HG03066 (cell line): ENCODE results near the gene FAM163B.
"Not testable (repeated sequence)": the region's sequence is repeated elsewhere in the genome, so short reads cannot be mapped to it uniquely, and the experiment has no call there.

Experiments used
- ATAC-seq: cut with Tn5 transposase; IDR thresholded peaks from one replicate; pipeline ENCODE4 v1.9.1; 2021; ENCODE audit warnings: low read depth; ENCODE audit not compliant: unreplicated experiment

Gene FAM163B

GRCh38 chr9:133640580-133641395 lies 31.6 kb upstream of the FAM163B start:
- ATAC-seq = no peak

GRCh38 chr9:133640160-133640559 lies 31.0 kb upstream of the FAM163B start:
- no peak for ATAC-seq

GRCh38 chr9:133639613-133640012 lies 30.4 kb upstream of the FAM163B start:
- no peak for ATAC-seq

- ATAC-seq = no peak
Measured at GRCh38 chr9:133638711-133639110, 29.5 kb upstream of the FAM163B start.

- no peak for ATAC-seq
Measured at GRCh38 chr9:133638076-133638475, 28.9 kb upstream of the FAM163B start.

GRCh38 chr9:133637451-133638055 lies 28.4 kb upstream of the FAM163B start:
- no peak for ATAC-seq

- no peak for ATAC-seq
Measured at GRCh38 chr9:133636902-133637301, 27.7 kb upstream of the FAM163B start.

GRCh38 chr9:133635533-133636531 lies 26.6 kb upstream of the FAM163B start, which contains the start of gene DBH:
TSS of gene DBH (plus strand) at chr9:133636363. CDS start at chr9:133636372, 9 bp downstream.
- ATAC-seq = no peak

- ATAC-seq = no peak
Measured at GRCh38 chr9:133635098-133635497, 25.9 kb upstream of the FAM163B start.

GRCh38 chr9:133634081-133634691 lies 25.0 kb upstream of the FAM163B start:
- ATAC-seq = no peak

- ATAC-seq = no peak
Measured at GRCh38 chr9:133633681-133634080, 24.5 kb upstream of the FAM163B start.

GRCh38 chr9:133632806-133633680 lies 23.9 kb upstream of the FAM163B start:
- ATAC-seq = no peak

- no peak for ATAC-seq
Measured at GRCh38 chr9:133631111-133631510, 21.9 kb upstream of the FAM163B start.

- no peak for ATAC-seq
Measured at GRCh38 chr9:133629221-133630110, 20.3 kb upstream of the FAM163B start.

GRCh38 chr9:133628766-133629165 lies 19.6 kb upstream of the FAM163B start:
- ATAC-seq = no peak

GRCh38 chr9:133627341-133627740 lies 18.2 kb upstream of the FAM163B start:
- no peak for ATAC-seq

GRCh38 chr9:133626008-133626407 lies 16.8 kb upstream of the FAM163B start:
- not testable (repeated sequence) for ATAC-seq

GRCh38 chr9:133622555-133622954 lies 13.4 kb upstream of the FAM163B start:
- no peak for ATAC-seq
